GM18505 (cell line): Measurements from ENCODE around the gene CCR9.

Experiments used
- ATAC-seq: cut with Tn5 transposase; IDR thresholded peaks from one replicate; pipeline ENCODE4 v1.9.1; 2021; ENCODE audit not compliant: unreplicated experiment
- POLR2A ChIP-seq: IDR thresholded peaks from 4 replicates; pipeline ENCODE4 v1.6.1; 2011; ENCODE audit warnings: borderline replicate concordance; ENCODE audit not compliant: insufficient read depth, insufficient read length; ENCODE audit errors: extremely low read depth

The CCR9 gene

GRCh38 chr3:45861043-45861719 is 25.2 kb upstream of the CCR9 start:
- ATAC-seq, result no peak

GRCh38 chr3:45864760-45865519 is 21.4 kb upstream of the CCR9 start:
- ATAC-seq, result peak; percentile 60
- no peak for TF ChIP-seq POLR2A

More at GRCh38 chr3:45861043-45861719, 25.2 kb upstream of the CCR9 start:
- no peak for TF ChIP-seq POLR2A

DNA sequence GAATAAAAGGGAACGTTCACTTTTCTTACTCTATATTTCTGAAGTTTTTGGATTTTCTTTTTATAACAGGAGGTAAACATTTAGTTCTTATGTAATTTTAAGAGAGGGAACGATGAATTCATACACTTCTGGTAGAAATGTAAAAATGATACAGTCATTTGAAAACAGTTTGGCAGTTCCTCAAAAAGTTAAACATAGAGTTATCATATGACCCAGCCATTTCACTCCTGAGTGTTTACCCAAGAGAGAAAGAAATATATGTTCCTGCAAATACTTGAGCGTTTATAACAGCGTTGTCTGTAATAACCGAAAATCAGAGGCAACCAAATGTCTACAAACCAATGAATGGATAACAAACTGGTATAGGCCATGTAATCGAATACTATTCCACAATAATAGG is 20.8 kb upstream of the CCR9 start:
- ATAC-seq, result no peak

DNA sequence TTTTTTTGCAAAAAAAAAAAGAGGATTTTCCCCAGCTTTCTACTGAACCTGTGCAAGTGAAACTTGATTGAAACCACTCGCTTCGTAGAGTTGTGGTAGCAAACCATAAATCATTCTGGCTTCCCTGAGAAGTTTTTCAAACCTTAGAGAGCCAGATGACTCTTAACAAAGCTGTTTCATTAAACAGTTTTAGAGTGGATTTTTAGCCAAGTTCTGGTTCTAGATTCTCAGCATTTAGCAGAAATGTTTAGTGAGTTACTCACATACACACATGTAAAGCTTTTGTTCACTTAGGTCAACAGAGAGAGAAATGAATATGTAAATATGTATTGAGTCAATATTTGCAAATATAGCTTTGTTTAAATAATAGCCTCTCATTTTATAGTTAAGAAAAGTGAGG is 18.1 kb upstream of the CCR9 start:
- no peak for ATAC-seq
- no peak for TF ChIP-seq POLR2A

More for the DNA sequence above, 20.8 kb upstream of the CCR9 start:
- TF ChIP-seq POLR2A, result no peak

DNA sequence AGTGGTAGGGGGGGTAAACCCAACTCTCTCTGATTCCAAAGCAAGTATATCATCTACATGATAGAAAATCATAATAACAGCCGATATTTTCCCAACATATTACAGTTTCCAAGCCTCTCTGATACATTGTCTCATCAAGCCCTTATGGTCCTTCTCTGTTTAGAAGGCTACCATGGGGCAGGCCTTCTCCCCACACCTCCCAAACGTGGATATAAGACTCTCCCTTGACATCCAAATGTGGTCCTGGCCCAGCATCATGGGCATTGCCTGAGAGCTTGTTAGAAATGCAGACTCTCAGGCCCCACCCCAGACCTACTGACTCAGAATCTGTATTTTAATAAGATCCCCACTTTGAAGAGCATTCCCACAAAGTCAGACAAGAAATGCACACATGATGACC is 17.7 kb upstream of the CCR9 start:
- ATAC-seq, result no peak
- no peak for TF ChIP-seq POLR2A

- TF ChIP-seq POLR2A, result no peak
- no peak for ATAC-seq
Measured at GRCh38 chr3:45869638-45870037, 16.7 kb upstream of the CCR9 start.

- no peak for TF ChIP-seq POLR2A
- no peak for ATAC-seq
Measured at GRCh38 chr3:45870099-45870498, 16.2 kb upstream of the CCR9 start.

GRCh38 chr3:45871780-45872179 is 14.6 kb upstream of the CCR9 start:
- no peak for ATAC-seq
- no peak for TF ChIP-seq POLR2A

- ATAC-seq, result no peak
- TF ChIP-seq POLR2A, result no peak
Measured at GRCh38 chr3:45872569-45872968, 13.8 kb upstream of the CCR9 start.

- ATAC-seq, result no peak
- no peak for TF ChIP-seq POLR2A
Measured at GRCh38 chr3:45873036-45873435, 13.3 kb upstream of the CCR9 start.

DNA sequence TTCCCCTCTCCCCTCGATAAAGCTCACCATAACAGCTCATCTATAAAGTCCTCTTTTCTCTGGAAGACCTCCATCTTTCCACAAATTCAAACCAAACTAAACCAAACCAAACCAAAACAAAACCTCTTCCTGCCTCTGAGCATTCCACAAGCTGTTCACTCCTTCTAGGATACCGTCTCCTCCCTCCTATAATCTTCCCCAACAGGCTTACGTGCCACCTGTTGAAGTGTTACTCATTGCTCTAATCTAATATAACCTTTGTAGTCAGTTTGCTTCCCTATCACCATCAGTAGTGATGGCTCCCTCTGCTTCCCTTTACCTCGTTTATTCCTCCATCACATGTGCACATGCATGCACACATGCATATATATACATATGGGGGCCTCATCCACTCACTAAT is 12.7 kb upstream of the CCR9 start:
- TF ChIP-seq POLR2A, result no peak

GRCh38 chr3:45874677-45875346 is 11.5 kb upstream of the CCR9 start:
- no peak for TF ChIP-seq POLR2A
- no peak for ATAC-seq

More for the DNA sequence above, 12.7 kb upstream of the CCR9 start:
- ATAC-seq, result no peak

DNA sequence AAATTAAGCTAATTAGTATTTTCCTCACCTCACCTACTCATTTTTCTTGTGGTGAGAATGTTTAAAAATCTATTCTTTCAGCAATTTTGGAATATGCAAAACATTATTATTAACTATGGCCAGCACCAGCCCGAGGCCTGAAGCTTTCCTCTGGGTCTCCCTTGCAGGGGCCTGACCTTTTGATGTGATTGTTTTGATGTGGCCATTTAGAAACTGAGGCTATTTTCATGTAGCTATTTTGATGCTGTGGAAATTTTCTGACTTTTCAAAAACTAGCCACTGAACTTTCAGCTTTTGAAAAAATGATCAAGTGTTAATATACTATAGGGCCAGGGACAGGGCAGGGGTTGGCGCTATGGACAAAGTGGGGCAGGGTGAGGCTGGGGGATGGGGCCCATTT is 8.2 kb upstream of the CCR9 start:
- TF ChIP-seq POLR2A, result no peak
- no peak for ATAC-seq

- TF ChIP-seq POLR2A, result no peak
Measured at GRCh38 chr3:45880725-45881077, 5.6 kb upstream of the CCR9 start.

DNA sequence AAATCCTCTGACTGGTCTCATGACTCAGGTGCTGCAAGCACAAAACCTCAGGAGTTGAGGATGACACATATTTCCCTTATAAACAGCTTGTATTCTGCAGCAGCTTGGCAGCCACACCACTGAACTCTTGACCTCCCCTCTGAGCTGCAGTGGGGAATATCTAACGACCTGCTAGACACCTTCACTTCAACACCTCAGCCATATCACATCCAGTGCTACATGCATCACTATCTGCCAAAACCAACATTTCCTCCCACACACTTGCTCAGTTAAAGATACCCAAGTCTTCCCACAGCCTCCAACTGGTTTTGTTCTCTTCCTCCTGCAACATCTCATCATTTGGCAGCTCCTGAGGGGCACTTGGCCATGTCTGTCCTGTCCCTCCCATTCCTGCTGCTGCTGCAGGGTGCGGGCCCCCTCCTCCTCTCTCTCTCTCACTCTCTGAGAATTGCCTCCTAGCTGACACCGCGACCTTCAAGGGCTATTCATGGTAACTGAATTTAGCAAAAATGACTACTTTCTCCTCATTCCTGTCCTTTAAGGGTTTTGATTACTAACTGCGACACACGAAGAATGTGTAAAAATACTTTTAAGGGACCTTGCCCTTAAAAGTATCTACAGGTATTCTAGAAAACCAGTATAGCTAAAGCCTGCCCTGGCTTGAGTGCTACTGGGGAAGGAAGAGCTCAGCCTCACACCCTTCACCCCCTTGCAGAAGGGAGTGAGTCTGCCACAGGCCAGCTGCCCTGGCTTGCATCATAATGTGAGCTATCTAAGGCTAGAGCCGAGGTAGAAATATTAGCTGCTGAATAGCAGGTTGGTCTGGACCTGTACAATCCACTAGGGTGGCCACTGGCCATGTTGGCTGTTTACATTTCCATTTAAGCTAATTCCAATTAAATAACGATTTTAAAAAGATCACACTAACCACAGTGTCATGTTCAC is 5.0 kb upstream of the CCR9 start:
- no peak for ATAC-seq
- TF ChIP-seq POLR2A, result no peak

More at GRCh38 chr3:45880725-45881077, 5.6 kb upstream of the CCR9 start:
- no peak for ATAC-seq
